Left colon (tissue), 2 donors: ENCODE data around the gene PATL1. TPM values are rescaled to one million over a fixed set of nuclear protein-coding genes. Genes with fewer than 3 reads are reported as not detected.
"Not testable (repeated sequence)": the region's sequence is repeated elsewhere in the genome, so short reads cannot be mapped to it uniquely, and the experiment has no call there.

Source experiments
- ATAC-seq: fragments of 200-7000 bp; cut with Tn5 transposase; one replicate; pipeline ENCODE4 v1.9.1; 2020; ENCODE audit warnings: mild to moderate bottlenecking, moderate library complexity
- DNase-seq, 2 donors: peaks; one replicate each; pipeline ENCODE4 v3.0.0-alpha.2; 2020
- intact Hi-C, 2 donors: fragments of 100-400 bp; cut with DNase I in 1 of 2; cut with micrococcal nuclease in 1 of 2; formaldehyde crosslinking; loops; one replicate each; pipeline versions ENCODE4 v1.11.2 to v1.14.0; 2022; cut with DNase I, micrococcal nuclease
- long read RNA-seq: library from polyadenylated mRNA; unstranded; transcript quantifications from one replicate; pipeline ENCODE4 v2.0.0, GENCODE V29; 2021
- total RNA-seq, 2 donors: library from RNA; stranded (reverse); fragmentation: NEBNext Ultra II Directional; extraction: Animal tissue kit (Norgen Biotek cat#: 25700); gene quantifications; one replicate each; pipeline ENCODE4 v1.2.1, GENCODE V29; 2021
- donor health status: DM: no; HTN: no; CAD: no.
- donor health status: DM: yes; HTN: yes; CAD: no.

PATL1 gene
- 10 to 100 TPM; 33.9 to 38.1 TPM for total RNA-seq
- long read RNA-seq, partial matches to known transcripts: 1 of 2 reads
- long read RNA-seq, other reads (novel, unspliced or antisense): 1 of 2 reads

DNA sequence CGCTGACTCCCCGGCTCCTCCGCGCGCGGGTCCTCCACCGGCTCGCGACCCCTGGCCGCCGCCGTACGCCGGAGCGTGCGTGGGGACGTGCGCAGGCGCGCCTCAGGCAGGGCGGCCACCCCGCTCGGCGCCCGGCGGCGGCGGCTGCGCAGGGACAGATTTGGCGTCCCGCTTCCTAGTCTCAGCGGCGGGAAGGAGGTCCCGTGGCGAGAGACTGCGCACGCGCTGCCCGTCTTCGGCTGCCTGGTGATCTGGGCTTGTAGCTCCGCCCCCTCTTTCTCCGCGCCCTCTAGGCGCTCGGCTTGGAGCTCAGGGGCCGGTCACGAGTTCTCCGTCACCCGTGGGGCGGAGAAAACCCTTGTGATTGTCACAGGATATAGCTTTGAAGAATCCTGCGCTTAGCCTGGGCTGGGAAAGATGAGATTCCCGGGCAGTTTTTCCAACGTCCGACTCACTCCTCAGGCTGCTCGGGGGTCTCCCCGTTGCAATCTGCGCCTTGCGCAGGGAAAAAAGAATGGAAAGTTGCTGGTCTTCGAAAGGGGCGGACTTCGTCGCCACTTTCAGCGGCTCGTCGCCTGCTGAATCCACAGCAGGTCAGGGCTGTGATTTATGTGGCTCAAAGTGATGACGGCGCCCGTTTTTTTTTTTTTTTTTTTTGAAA, at the start of gene PATL1:
TSS of gene PATL1 (minus strand) at position 88 of the 661 bp plus-strand sequence. CDS start 142 bp downstream, outside the sequence.
- ATAC-seq: peak; percentile 93
- intact Hi-C loops: loop anchor here in 1 of 2 donors (5.0 kb wide), 1 partner anchor 57 kb away; no protein-coding TSS in a partner anchor
- peak; percentile 99 for DNase-seq

- ATAC-seq: no peak
- intact Hi-C loops: no loop called here
- DNase-seq: no peak
Measured at GRCh38 chr11:59716051-59716450, 47.2 kb upstream of the PATL1 start.

DNA sequence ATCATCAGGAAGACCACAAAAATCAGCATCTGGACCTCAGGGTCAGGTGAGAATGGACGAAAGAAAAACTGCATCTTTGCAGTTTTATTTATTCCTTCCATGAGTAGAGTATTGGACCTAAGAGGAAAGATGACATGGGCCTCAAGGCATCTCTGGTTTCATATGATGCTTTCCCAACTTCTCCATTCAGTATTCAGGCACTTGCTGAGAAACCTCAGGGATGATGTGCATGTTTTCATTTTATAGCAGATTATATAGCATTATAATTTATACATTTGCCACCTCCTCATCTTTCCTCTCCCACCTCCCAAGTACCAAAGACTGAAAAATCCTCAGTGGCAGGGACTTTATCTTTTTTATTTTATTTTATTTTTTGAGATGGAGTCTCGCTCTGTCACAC, 44.9 kb upstream of the PATL1 start, which contains the start of gene OR10V1:
TSS of gene OR10V1 (minus strand) at position 101 of the 400 bp plus-strand sequence. CDS start at position 101, 0 bp downstream.
- DNase-seq: no peak
- intact Hi-C loops: no loop called here
- ATAC-seq: no peak

DNA sequence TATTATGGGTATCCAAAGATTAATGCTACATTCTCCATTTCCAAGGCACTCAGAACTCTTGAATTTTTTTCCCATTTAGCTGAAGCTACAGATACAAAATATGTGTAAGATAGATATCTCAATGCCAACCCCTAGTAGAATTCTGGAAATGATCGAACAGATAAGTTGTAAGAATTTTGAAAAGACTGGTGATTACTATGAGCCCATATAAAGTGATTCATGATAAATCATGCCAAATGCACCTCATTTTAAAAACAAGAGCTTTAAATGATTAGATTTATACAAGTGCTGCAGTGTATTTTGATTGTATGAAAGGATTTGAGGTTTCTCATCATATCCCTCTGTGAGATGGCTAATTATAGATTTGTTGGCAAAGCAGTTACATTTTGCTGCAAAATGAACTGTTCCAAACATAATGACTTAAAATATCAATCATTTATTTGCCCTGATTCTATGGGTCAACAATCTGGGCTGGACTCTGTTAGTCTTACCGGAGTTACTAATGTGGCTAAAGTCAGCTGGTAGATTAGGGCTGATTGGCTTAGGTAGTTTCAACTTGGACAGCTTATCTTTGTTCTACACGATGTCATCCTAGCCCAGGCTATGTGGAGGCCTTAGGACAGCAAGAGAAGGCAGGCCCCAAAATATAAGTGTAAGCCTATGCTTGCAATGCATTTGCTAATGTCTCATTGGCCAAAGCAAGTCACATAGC, 41.5 kb upstream of the PATL1 start:
- DNase-seq (no peak), ATAC-seq (no peak)
- intact Hi-C loops: no loop called here

DNA sequence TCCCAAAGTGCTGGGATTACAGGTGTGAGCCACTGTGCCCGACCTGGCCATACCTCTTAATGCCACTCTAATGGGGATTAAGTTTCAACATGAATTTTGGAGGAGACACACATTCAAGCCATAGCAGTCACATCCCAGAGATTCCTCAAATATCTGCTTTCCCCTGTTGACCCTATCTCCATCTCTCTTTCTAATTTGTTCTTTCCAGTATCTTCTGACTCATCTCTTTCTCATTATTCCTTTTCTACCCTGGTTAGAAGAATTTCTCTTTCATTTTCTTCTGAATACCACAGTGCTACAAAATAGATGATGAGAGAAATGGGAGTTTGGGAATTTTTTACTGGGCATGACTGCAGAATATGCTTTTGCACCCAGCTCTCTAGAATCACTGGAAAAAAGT, 39.7 kb upstream of the PATL1 start:
- ATAC-seq (no peak), DNase-seq (no peak)
- intact Hi-C loops: no loop called here

- intact Hi-C loops: no loop called here
- ATAC-seq (no peak), DNase-seq (no peak)
Measured at GRCh38 chr11:59707371-59707770, 38.5 kb upstream of the PATL1 start.

GRCh38 chr11:59706518-59707285, 37.9 kb upstream of the PATL1 start:
- ATAC-seq (peak; percentile 75), DNase-seq (peak; percentile 18 to 63)
- intact Hi-C loops: no loop called here

GRCh38 chr11:59705294-59705693, 36.5 kb upstream of the PATL1 start:
- intact Hi-C loops: no loop called here
- no peak for DNase-seq
- no peak for ATAC-seq

- DNase-seq, ATAC-seq, intact Hi-C loops: not testable (repeated sequence)
Measured at GRCh38 chr11:59703515-59703914, 34.7 kb upstream of the PATL1 start.

DNA sequence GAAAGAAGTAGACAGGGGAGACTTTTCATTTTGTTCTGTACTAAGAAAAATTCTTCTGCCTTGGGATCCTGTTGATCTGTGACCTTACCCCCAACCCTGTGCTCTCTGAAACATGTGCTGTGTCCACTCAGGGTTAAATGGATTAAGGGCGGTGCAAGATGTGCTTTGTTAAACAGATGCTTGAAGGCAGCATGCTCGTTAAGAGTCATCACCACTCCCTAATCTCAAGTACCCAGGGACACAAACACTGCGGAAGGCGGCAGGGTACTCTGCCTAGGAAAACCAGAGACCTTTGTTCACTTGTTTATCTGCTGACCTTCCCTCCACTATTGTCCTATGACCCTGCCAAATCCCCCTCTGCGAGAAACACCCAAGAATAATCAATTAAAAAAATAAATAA, 31.3 kb upstream of the PATL1 start:
- DNase-seq, intact Hi-C loops, ATAC-seq: not testable (repeated sequence)

- no peak for ATAC-seq
- intact Hi-C loops: no loop called here
- no peak for DNase-seq
Measured at GRCh38 chr11:59698506-59698905, 29.7 kb upstream of the PATL1 start.

DNA sequence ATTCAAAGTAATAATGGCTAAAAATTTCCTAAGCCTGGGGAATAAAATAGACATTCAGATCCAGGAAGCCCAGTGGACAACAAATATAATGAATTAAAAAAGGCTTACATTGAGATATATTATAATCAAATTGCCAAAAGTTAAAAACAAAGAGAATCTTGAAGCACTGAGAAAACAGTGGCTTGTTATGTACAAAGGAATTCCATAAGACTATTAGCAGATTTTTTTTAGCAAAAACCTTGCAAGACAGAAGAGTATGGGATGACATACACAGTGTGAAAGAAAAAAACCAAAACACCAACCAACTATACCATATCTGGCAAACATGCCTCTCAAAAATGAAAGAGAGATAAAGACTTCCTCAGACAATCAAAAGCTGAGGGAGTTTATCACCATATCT, 24.1 kb upstream of the PATL1 start:
- DNase-seq: no peak
- ATAC-seq: no peak

GRCh38 chr11:59691156-59691555, 22.3 kb upstream of the PATL1 start:
- intact Hi-C loops: no loop called here
- ATAC-seq (no peak), DNase-seq (no peak)

More for the DNA sequence above, 24.1 kb upstream of the PATL1 start:
- intact Hi-C loops: no loop called here

DNA sequence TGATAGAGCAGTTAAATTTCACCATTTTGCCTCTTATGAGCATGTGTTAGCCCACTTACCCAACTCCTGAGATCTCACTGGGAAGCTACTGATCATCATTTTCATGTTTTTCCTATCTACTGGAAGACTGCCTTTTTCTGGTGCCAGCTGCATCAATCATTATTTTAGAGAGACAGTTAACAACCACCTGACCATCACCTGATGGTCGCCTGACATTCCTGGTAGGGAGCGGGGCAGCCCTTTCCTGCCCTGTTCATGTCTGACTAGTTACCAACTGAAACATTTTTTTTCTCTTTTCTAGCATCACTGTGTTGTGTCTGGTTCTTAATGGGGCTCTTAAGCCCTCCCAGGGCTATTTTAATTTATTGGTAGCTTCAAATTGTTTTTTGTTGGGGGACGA, 20.2 kb upstream of the PATL1 start:
- ATAC-seq (peak; percentile 54), DNase-seq (no peak)
- intact Hi-C loops: no loop called here

GRCh38 chr11:59681260-59681725, 12.5 kb upstream of the PATL1 start:
- intact Hi-C loops, DNase-seq: not testable (repeated sequence)
- ATAC-seq: peak; percentile 80

- DNase-seq: peak; percentile 72 to 75
- ATAC-seq: peak; percentile 99
- intact Hi-C loops: no loop called here
Measured at GRCh38 chr11:59680287-59681154, 11.7 kb upstream of the PATL1 start.

GRCh38 chr11:59679347-59679746, 10.5 kb upstream of the PATL1 start:
- no peak for DNase-seq
- intact Hi-C loops: loop anchor here in 1 of 2 donors (5.0 kb wide), 1 partner anchor 142 kb away; no protein-coding TSS in a partner anchor
- no peak for ATAC-seq

DNA sequence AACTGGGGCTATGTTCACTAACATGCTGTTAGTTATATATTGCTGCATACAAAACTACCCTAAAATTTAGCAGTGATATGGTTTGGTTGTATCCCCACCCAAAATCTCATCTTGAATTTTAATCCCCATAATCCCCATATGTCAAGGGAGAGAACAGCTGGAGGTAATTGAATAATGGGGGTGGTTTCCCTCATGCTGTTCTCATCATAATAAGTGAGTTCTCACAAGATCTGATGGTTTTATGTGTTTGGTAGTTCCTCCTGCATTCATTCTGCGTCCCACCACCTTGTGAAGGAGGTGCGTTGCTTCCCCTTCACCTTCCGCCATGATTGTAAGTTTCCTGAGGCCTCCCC, 10.0 kb upstream of the PATL1 start:
- ATAC-seq: no peak

More for the DNA sequence above, 10.0 kb upstream of the PATL1 start:
- DNase-seq: no peak
- intact Hi-C loops: loop anchor here in 1 of 2 donors (5.0 kb wide), 1 partner anchor 141 kb away; no protein-coding TSS in a partner anchor
